NCI-H1436 treated with DMSO at 0.1 percent for 48 hours (cell line): Measurements from ENCODE around the gene PARM1.
"Not testable (repeated sequence)": the region's sequence is repeated elsewhere in the genome, so short reads cannot be mapped to it uniquely, and the experiment has no call there.

ENCODE experiments used
- DNase-seq: peaks from one replicate; lab custom pipeline; 2025; lab: John Stamatoyannopoulos, UW

Gene PARM1

DNA sequence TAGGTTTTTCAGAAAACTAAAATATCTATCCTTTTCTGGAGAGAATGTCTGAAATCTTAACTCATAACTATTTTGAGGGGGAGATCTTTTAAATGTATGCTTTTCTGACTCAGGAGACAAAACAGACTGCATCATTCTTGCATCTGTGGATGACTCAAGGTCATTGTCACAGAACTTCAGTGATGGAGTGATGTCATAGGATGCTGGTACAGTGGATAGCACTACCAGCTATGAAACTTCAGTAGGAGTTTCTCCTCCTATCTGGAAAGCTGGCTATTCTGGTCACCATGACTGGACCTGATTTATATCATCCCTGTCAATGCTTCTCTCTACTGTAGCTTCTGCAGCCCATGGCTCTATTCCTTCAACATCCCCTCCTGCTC, 50.3 kb downstream of the PARM1 start:
- DNase-seq: no peak

GRCh38 chr4:74990276-74990875, 57.5 kb downstream of the PARM1 start:
- DNase-seq: no peak

GRCh38 chr4:74994436-74994835, 61.5 kb downstream of the PARM1 start:
- DNase-seq: not testable (repeated sequence)

GRCh38 chr4:74996996-74997395, 64.1 kb downstream of the PARM1 start:
- no peak for DNase-seq

DNA sequence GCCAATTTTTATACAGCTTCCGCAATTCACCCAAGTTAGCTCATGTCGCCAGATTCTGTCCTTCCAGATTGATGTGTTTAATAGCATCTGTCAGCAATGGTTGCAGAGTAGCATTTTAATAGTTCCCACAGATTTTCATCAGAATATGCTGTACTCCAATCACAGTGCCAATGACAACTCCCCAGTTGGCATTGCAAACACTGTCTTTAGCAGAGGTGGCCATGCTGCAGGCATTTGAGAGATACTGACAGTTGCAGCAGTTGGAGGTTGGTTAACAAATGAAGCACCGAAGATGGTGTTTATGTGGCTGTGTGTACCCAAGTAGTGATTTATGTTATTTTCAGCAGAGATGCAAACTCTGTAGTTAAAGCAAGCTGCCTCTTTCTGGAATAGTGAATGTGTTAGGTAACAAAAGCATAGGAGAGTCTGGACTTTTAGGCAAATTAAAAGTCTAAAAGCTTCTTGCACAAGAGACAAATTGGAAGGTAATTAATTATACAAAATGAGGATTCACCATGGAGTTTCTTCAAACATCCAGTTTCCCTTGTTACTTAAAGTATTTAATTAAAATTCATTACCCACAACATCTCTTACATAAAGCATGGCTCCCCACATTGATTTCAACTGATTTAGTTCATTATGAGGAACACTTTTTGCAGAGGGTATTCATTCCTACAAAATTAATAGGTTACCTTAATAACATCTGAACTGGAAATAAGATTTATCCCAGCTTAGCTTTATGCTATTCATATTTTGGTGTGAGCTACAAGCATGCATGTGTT, 65.2 kb downstream of the PARM1 start:
- DNase-seq: no peak

DNA sequence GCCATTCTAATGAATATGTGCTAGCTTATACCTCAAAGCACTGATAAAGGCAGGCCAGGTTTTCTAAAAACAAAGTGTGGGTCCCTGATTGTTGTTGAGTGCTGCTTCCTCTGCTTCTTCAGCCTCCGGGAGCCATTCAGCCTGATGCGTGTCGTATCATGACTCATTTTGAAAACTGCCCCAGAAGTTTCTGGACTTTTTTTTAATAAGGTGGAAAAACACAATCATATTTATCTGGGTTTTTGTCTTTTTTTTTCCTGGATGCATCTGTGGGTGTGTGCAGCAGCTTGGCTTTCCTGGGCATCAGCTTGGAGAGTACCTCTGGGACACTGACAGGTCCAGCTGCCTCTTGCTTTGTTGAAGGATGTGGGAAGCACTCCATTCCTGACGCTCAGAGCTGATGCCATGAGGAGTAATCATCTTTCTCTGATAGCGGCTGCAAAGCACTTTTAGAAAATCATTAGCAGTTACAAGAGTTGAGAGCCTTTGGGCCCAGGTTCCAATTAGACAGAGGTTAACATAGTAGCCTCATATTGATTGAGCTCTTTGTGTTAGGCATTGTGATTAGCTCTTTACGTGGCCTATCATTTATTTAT, 66.9 kb downstream of the PARM1 start:
- DNase-seq: no peak

- no peak for DNase-seq
These were observed 69.0 kb downstream of the PARM1 start for GRCh38 chr4:75001871-75002270.

GRCh38 chr4:75002381-75002780, 69.5 kb downstream of the PARM1 start:
- DNase-seq: no peak

DNA sequence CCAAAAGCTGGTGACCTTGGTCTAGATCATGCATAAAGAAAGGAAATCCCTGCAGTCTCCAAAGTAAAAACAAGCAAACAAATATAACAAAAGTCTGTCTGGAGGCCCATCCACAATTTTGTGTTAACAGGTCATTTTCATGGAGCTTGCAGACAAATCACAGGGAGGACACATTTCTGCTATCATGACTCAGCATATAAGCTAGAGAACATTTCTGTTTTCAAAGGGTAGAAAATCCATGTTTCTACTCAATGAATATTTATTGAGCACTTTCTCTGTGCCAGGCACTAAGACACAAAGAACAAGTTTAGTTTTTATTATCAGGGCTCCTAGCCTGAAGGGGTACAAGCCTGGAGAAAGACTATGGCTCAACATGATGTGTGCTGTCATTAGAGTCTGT, 71.1 kb downstream of the PARM1 start:
- no peak for DNase-seq

DNA sequence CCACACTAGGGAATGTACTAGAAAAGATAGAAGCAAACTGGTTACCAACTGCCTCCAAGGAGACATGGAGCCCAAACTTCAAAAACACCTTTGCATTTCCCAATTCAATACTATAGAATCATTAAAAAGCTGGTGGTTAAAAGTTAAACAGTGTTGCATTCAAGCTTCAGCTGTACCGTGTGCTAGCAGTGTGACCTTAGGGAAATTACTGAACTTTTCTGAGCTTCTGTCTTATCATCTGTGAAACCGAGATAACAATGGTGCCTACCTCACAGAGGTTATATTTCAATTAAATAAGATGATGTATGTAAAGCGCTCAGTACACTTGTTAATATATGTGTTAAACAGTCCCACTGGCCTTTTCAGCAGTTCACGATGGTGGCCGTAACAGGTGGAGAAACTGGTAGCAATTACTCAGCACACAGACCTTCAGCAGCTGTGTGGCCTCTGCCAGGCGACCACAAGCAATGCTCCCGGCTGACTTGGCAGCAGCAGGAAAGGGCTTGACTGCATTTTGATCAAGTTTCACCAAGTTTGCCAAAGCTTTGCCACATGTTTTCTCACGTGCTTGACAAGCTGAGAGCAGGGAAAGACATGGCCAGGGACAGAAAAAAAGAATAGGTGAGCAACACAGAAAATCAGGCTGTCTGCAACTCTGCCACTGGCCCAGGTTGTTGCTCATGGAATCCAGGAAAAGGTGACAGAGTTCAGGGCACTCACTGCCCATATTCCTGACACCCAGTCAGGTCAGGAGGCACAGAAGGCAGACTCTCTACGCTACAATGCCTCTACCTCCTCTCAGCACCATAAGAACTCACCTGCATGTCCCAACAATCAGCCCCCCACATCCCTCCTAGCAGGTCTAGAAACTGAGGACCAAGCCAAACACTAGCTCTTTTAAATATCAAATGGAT, 72.1 kb downstream of the PARM1 start:
- DNase-seq: no peak

DNA sequence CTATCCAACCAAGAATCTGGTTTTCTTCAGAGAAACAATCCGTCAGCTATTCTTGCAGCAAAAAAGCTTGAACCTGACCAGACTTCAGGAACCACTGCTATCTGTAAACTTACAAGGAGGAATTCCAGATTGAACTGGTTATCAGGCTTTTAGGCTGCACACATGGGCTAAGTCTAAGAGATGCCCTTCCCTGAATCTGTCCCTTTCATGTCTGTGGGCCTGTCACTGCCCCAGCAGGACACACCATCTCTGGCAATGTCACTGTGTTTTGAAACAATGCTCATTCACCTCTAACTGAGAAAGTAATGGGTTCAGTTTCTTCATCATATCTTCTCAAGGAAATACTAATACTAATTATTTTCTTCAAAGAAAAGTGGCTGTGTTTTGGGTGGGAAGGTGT, 72.8 kb downstream of the PARM1 start:
- DNase-seq: no peak

DNA sequence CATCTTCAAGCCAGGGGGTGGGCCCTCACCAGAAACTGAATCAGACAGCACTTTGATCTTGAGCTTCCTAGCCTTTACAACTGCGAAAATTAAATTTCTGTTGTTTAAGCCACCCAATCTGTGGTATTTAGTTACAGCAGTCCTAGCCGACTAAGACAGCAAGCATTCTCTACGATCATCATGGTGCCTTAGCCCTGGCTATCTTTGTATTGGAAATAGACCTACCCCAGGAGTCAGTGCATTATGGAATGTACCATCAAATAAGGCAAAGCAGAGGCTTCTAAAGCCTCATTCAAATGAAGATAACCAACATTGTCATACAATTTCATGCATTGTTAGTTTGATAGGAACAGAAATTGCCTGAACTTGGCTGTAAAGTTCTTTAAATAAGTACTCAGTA, 75.0 kb downstream of the PARM1 start:
- no peak for DNase-seq

DNA sequence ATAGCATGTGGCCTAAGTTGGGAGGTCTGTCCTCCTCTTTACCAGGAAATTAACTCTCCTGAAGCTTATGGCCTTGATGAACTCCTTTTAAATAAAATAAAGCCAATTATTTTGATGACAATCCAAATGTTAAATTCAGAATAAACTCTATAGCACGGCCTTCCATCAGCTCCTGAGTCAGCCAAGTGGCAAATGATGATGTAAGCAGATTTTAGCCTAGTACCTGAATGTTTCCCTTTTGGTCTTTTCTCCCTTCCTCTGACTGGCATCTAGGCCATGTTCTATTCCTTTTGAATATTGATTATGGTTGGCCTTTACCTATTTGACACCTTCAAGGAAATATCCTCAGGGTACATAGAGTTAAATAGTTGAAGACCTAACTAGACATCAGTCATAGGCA, 76.2 kb downstream of the PARM1 start:
- no peak for DNase-seq

DNA sequence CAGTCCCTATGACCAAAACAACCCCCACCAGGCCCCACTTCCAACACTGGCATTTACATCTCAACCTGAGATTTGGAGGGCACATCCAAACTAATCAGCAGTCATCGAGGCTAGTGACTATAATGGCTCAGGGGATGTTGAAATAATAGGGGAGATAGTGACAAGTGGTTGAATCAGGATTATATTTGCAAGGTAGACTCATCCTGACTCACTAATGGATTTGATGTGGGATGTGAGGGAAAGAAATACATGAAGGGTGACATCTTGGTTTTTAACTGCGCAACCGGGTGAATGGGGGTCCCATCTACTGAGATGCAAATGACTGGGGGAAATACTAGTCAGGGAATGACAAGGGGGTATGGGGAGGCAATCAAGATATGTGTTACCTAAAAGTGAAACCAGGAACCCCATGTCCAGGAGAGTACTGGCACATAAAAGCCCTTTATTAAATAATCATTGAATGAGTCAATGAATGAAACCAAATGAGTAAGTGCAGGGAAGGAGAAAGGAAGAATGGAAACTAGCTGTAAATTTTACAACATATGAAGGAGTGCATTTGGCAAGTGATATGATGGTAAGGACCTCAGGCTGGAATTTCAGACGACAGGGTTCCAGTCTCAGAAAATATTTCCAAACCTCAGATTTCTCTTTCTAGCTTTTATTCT, 78.3 kb downstream of the PARM1 start:
- DNase-seq: no peak

- no peak for DNase-seq
These were observed 82.7 kb downstream of the PARM1 start for GRCh38 chr4:75015627-75016026.

DNA sequence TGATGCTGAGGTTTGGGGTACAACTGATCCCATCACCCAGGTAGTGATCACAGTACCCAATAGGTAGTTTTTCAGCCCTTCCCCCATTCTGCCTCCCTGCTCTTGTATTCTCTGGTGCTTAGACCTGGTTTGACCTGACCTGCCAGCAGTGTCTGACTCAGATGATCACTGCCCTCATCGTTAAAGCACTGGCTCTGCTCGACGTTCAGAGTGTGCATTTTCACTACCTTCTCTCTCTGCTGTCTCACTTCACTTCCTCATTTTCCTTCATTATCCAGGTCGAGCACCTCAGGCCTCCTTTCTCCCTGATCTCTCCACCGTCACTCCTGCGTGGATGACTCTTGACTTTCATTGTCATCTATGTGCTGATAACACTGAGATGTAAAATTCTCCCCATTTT, 83.6 kb downstream of the PARM1 start:
- DNase-seq: no peak

- DNase-seq: no peak
These were observed 86.0 kb downstream of the PARM1 start for GRCh38 chr4:75018811-75019479.

DNA sequence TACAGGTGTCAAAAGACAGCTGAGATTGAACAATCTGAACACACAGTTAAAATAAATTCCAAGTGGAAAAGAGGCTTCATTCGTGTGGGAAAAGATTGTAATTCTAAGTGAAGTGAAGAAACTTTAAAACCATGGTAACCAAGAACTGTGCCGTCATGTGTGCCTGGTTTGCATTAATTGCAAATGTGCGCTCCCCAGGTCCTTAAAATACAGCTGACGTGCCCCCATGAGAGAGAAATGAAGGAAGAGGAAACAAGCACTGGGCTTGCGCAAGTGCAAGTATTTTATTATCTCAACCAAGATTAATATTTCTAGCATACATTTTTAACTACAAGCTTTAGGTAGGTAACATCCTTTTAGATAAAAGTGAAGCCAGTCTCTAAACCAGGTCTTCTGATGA, 92.5 kb downstream of the PARM1 start:
- no peak for DNase-seq

- DNase-seq: no peak
These were observed 95.4 kb downstream of the PARM1 start for GRCh38 chr4:75028196-75028854.

GRCh38 chr4:75030028-75030427, 97.1 kb downstream of the PARM1 start:
- no peak for DNase-seq
